ENCODE data around the gene ATP4A. TPM values are rescaled to one million over a fixed set of nuclear protein-coding genes. Genes with fewer than 3 reads are reported as not detected.
A peak's percentile ranks its signal among the peaks of the same experiment; 100 is the strongest.

Gene ATP4A
- total RNA-seq, 2 donors from 2014 or later = 8.2 TPM; not detected in 1

DNA sequence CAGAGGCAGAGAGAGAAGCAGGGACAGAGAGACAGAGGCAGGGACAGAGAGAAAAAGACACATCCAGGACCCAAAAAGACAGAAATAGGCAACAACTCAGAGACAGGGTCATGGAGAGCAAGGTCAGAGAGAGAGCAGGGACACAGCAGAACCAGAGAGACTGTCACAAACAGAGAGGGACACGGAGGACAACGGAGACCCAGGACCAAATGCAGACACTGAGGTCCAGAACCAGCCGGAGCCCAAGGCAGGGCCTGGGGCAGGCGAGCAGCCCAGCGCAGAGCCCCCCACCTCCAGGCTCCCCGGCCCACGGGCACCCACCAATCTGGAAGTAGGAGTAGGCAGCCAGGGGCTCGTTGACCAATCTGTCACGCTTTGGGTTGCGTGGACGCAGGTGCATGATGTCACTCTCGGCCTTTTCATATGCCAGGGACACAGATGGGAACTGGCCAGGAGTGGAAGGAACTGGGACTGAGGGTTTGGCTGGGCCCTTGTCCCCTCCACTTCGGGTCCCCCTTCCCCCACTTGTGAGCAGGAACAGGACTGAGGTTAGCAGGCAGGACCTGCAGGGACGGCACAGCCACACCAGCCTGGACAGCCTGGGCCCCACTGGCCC, 10.0 kb downstream of the ATP4A start:
- Histone ChIP-seq H3K36me3 (replicated peaks in 1 of 2; ENCODE audit: insufficient read depth in 1 of 2, low read depth in 2 of 2) (no peaks in the 10 kb centered on the region), H3K9me3 (no peaks in the 10 kb centered on the region), H3K4me1 (peaks cover 41% of the 10 kb centered on the region), H3K27ac (no peak overlapping the region), H3K27me3 (no peaks in the 10 kb centered on the region), H3K4me3 (no peak overlapping the region)
- intact Hi-C loops (cut with DNase I) = loop anchor here (10.0 kb wide), 1 partner anchor 161 kb away; the partner anchor contains the start of gene KMT2B
- DNase-seq (no peak), ATAC-seq (no peak)
- 60 to 74% methylated on average over 9 to 12 of the region's 14 CpGs for WGBS, 2 donors
- no peak for TF ChIP-seq CTCF (IDR thresholded peaks at IDR 0.05)
- TF ChIP-seq POLR2A (IDR thresholded peaks at IDR 0.05) = no peak

DNA sequence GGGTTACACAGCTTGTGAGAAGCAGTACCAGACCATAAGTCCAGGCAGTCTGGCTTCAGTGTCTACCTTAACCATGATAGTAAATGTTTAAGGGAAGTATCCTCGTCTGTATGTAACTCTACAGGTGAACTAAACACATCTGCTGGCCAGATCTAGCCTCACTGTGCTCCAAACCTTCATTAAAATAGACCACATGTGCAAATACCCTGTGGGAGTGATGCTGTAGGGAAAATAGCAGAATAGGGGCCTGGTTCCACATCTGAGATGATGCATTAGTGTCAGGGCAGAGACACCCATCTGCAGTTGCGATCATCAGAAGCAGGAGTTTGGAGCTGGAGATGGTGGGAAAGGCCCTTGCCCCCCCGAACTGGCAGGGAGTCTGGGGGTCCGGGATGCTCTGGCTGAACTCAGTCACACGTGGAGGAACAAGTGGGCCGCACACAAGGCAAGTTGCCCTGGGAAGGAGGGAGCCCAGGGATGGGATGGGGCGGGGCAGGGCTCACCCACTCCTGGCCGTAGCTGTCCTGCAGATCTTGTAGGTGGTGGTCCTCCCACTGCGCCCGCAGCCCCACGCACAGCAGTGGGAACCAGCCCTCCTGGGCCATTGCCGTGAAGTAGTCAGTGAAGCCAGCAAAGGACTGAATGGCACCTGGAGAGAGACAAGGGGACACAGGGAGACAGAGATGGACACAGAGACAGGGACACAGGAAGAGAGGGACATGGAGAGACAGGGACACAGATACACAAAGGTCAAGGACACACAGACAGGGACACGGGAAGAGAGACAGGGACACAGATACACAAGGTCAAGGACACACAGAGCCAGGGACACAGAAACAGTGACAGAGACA, 10.7 kb downstream of the ATP4A start:
- DNase-seq = no peak
- no peaks in the 10 kb centered on the region for H3K27me3 ChIP-seq
- H3K36me3 ChIP-seq (replicated peaks in 1 of 2; ENCODE audit: insufficient read depth in 1 of 2, low read depth in 2 of 2) = no peaks in the 10 kb centered on the region
- TF ChIP-seq CTCF (IDR thresholded peaks at IDR 0.05) (no peak), POLR2A (IDR thresholded peaks at IDR 0.05) (no peak)
- H3K27ac ChIP-seq = no peak overlapping the region
- peaks cover 33% of the 10 kb centered on the region for H3K4me1 ChIP-seq
- 64 to 69% methylated on average over 11 to 13 of the region's 13 CpGs for WGBS, 2 donors
- H3K9me3 ChIP-seq = no peaks in the 10 kb centered on the region
- ATAC-seq = no peak
- intact Hi-C loops (cut with DNase I) = loop anchor here (10.0 kb wide), 1 partner anchor 162 kb away; the partner anchor contains the start of gene KMT2B
- no peak overlapping the region for H3K4me3 ChIP-seq

GRCh38 chr19:35551091-35551810, 12.2 kb downstream of the ATP4A start:
- TF ChIP-seq POLR2A (IDR thresholded peaks at IDR 0.05) = no peak
- intact Hi-C loops (cut with DNase I) = loop anchor here (10.0 kb wide), 1 partner anchor 164 kb away; the partner anchor contains the start of gene KMT2B
- peaks cover 44% of the 10 kb centered on the region for H3K4me1 ChIP-seq
- H3K27me3 ChIP-seq = no peaks in the 10 kb centered on the region
- peak overlapping the region in 2 of 4 donors; percentile 68 to 69 for H3K27ac ChIP-seq
- H3K4me3 ChIP-seq = no peak overlapping the region
- DNase-seq (peak in 1 of 4 donors; percentile 30), ATAC-seq (no peak)
- H3K9me3 ChIP-seq = no peaks in the 10 kb centered on the region
- WGBS, 2 donors = 73% methylated on average over 16 to 19 of the region's 21 CpGs
- no peaks in the 10 kb centered on the region for H3K36me3 ChIP-seq (replicated peaks in 1 of 2; ENCODE audit: insufficient read depth in 1 of 2, low read depth in 2 of 2)

DNA sequence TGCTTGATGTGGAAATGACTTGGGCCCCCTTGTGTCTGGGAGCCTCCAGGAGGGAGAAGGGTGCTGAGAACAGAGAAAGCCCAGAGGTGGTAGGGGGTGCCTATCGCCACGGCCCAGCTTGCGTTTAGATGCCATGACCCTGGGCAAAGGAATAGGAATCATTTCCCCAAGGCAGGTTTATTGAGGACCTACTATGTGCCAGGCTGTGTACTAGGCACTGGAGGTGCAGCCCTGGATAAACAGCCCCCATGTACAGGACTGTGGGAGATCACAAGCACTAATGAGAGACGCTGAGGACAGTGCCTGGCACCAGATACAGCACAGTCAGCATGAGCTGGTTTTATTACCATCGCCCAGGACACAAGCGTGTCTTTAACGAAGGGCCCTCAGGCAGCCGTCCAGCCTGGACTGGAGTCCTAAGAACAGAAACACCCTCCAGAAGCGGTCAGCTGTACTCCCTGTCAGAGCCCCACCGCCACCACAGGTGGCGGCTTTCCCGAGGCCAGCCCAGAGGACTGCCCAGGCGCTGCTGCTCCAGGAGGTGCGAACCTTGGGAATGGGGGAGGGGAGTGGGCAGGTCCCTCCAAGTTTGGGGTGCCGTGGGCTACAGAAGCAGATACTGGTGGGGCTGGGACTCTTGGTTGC, 13.5 kb downstream of the ATP4A start:
- intact Hi-C loops (cut with DNase I) = loop anchor here (10.0 kb wide), 1 partner anchor 165 kb away; the partner anchor contains the start of gene KMT2B
- 25 to 49% methylated on average over 11 to 15 of the region's 15 CpGs for WGBS, 2 donors

More for the DNA sequence above, 13.5 kb downstream of the ATP4A start:
- Histone ChIP-seq H3K9me3 (no peaks in the 10 kb centered on the region), H3K4me3 (no peak overlapping the region), H3K27me3 (no peaks in the 10 kb centered on the region), H3K4me1 (peaks cover 47% of the 10 kb centered on the region), H3K27ac (peak overlapping the region in 3 of 4 donors; percentile 32 to 69 (median 68)), H3K36me3 (replicated peaks in 1 of 2; ENCODE audit: insufficient read depth in 1 of 2, low read depth in 2 of 2) (no peaks in the 10 kb centered on the region)
- TF ChIP-seq POLR2A (IDR thresholded peaks at IDR 0.05) (no peak), CTCF (IDR thresholded peaks at IDR 0.05) (peak in 3 of 7 experiments; percentile 8 to 36 (median 22))
- ATAC-seq (peak; percentile 74), DNase-seq (peak; percentile 77 to 88 (median 86))
